ENCODE measurements around the gene TMEM238L. TPM values are rescaled to one million over a fixed set of nuclear protein-coding genes. Genes with fewer than 3 reads are reported as not detected.

TMEM238L gene
- total and polyA plus RNA-seq, 2 donors (not counting 3 experiments of a cell fraction or from before 2014, with no cell fraction given) = not detected

DNA sequence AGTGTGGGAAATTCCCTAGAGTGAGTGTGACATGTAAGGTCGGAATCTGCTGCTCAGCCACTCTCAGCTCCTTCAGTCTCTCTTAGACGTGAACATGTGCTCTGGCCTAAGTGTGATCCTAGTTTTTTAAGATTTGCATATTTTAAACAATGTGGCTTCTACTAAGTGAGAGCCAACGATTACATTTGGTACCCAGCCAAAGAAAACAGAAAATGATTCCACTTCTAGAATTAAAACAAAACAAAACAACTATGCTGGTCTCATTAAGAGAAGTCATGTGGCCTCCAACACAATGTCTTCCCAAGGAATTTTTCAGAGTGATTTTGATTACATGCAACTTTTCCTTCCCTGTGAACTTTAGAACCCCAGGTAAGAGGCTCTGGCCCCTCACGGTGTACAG is 10.1 kb downstream of the TMEM238L start:
- H2AFZ ChIP-seq (ENCODE audit: low read depth, low read length) = no peak overlapping the region
- no peaks in the 10 kb centered on the region for H3K36me3 ChIP-seq (ENCODE audit: control insufficient read depth in 2 of 2, extremely low read depth in 1 of 2, insufficient read depth in 2 of 2, low read length in 2 of 2)
- H3K9me3 ChIP-seq (replicated peaks; ENCODE audit: control insufficient read depth, insufficient read depth, low read length) = no peaks in the 10 kb centered on the region
- dilution Hi-C loops (cut with MboI; ENCODE audit: extremely low pct_ligation_motif_present, low sequenced_read_pairs) (no loop called here), intact Hi-C loops (cut with micrococcal nuclease) (no loop called here)
- no peaks in the 10 kb centered on the region for H3K4me1 ChIP-seq (ENCODE audit: control insufficient read depth, extremely low read depth, insufficient read depth, low read length)
- CTCF ChIA-PET = no interaction called here
- DNase-seq (ENCODE audit: low read depth, low spot score) (no peak), FAIRE-seq (no peak)
- POLR2A ChIA-PET = no interaction called here
- no peaks in the 10 kb centered on the region for H3K9me1 ChIP-seq (replicated peaks; ENCODE audit: control insufficient read depth, extremely low read depth, insufficient read depth, low read length)
- H4K20me1 ChIP-seq (replicated peaks; ENCODE audit: control insufficient read depth, extremely low read depth, insufficient read depth, low read length) = no peaks in the 10 kb centered on the region
- no peak overlapping the region for H3K9ac ChIP-seq (replicated peaks; ENCODE audit: extremely low read depth, insufficient read depth, low read length)
- no TSS peak for BruUV-seq (replicated peaks)
- no peak overlapping the region for H3K4me2 ChIP-seq (ENCODE audit: insufficient read depth, low read length)
- H3K27ac ChIP-seq (ENCODE audit: insufficient read depth, low read depth, low read length) = no peak overlapping the region
- no peaks in the 10 kb centered on the region for H3K27me3 ChIP-seq (ENCODE audit: control insufficient read depth in 2 of 2, insufficient read depth in 2 of 2, low read length in 2 of 2)
- no peak for TF ChIP-seq MAX (IDR thresholded peaks at IDR 0.05; ENCODE audit: insufficient read depth, insufficient read length)
- TF ChIP-seq EZH2 (IDR thresholded peaks at IDR 0.05; ENCODE audit: borderline replicate concordance, low read depth, low read length, severe bottlenecking) = no peak
- TF ChIP-seq POLR2AphosphoS5 (IDR thresholded peaks at IDR 0.05; ENCODE audit: insufficient read depth, low read depth, low read length) = no peak
- TF ChIP-seq CTCF (IDR thresholded peaks at IDR 0.05; ENCODE audit: extremely low read depth in 1 of 2, insufficient read depth in 1 of 2, low read depth in 1 of 2, low read length in 2 of 2) = no peak
- no peak for TF ChIP-seq FOS (IDR thresholded peaks at IDR 0.05; ENCODE audit: borderline replicate concordance, insufficient read depth, low read length)
- TF ChIP-seq POLR2A (IDR thresholded peaks at IDR 0.05; ENCODE audit: low read depth, low read length) = no peak
- TF ChIP-seq JUN (IDR thresholded peaks at IDR 0.05; ENCODE audit: borderline replicate concordance, insufficient read depth, insufficient read length, low read depth) = no peak
- TF ChIP-seq MYC (IDR thresholded peaks at IDR 0.05; ENCODE audit: low read depth, low read length) = no peak
- no peak for TF ChIP-seq GATA2 (IDR thresholded peaks at IDR 0.05; ENCODE audit: insufficient read depth, insufficient read length, low read depth, low read length)
- H3K79me2 ChIP-seq (ENCODE audit: control insufficient read depth, insufficient read depth, low read length) = no peaks in the 10 kb centered on the region
- no peak overlapping the region for H3K4me3 ChIP-seq (replicated peaks in 1 of 3; ENCODE audit: insufficient read depth in 1 of 3, low read depth in 1 of 3, low read length in 3 of 3)

Measured in endothelial cell of umbilical vein (primary cell).